ENCODE data around the gene CCDC148.

CCDC148 gene

GRCh38 chr2:158486150-158486969 is 29.8 kb upstream of the CCDC148 start:
- TF ChIP-seq CTCF (IDR thresholded peaks at IDR 0.05): no peak
- Histone ChIP-seq H3K9ac (no peak overlapping the region), H3K4me1 (peaks cover 11% of the 10 kb centered on the region), H3K4me2 (ENCODE audit: low read length) (no peak overlapping the region), H3K4me3 (ENCODE audit: low read depth, low read length) (no peak overlapping the region), H3K27ac (no peak overlapping the region), H3K79me2 (peaks cover 24% of the 10 kb centered on the region), H3K36me3 (ENCODE audit: control insufficient read depth, insufficient read depth, low read length) (no peaks in the 10 kb centered on the region), H3K27me3 (ENCODE audit: control insufficient read depth, insufficient read depth, low read length) (no peaks in the 10 kb centered on the region), H3K9me3 (ENCODE audit: control insufficient read depth, low read length) (no peaks in the 10 kb centered on the region), H2AFZ (no peak overlapping the region)

GRCh38 chr2:158484892-158485556 is 28.5 kb upstream of the CCDC148 start:
- Histone ChIP-seq H3K4me3 (ENCODE audit: low read depth, low read length) (no peak overlapping the region), H3K79me2 (peaks cover 18% of the 10 kb centered on the region), H3K27ac (no peak overlapping the region), H3K4me1 (peaks cover 11% of the 10 kb centered on the region), H3K9ac (no peak overlapping the region), H3K9me3 (ENCODE audit: control insufficient read depth, low read length) (no peaks in the 10 kb centered on the region), H3K4me2 (ENCODE audit: low read length) (no peak overlapping the region), H3K27me3 (ENCODE audit: control insufficient read depth, insufficient read depth, low read length) (no peaks in the 10 kb centered on the region), H2AFZ (no peak overlapping the region), H3K36me3 (ENCODE audit: control insufficient read depth, insufficient read depth, low read length) (no peaks in the 10 kb centered on the region)
- no peak for TF ChIP-seq CTCF (IDR thresholded peaks at IDR 0.05)

- Histone ChIP-seq H3K36me3 (ENCODE audit: control insufficient read depth, insufficient read depth, low read length) (no peaks in the 10 kb centered on the region), H3K9ac (no peak overlapping the region), H2AFZ (no peak overlapping the region), H3K4me3 (ENCODE audit: low read depth, low read length) (no peak overlapping the region), H3K4me1 (no peaks in the 10 kb centered on the region), H3K27me3 (ENCODE audit: control insufficient read depth, insufficient read depth, low read length) (no peaks in the 10 kb centered on the region), H3K79me2 (peaks cover 13% of the 10 kb centered on the region), H3K27ac (no peak overlapping the region), H3K9me3 (ENCODE audit: control insufficient read depth, low read length) (no peaks in the 10 kb centered on the region), H3K4me2 (ENCODE audit: low read length) (no peak overlapping the region)
- no peak for TF ChIP-seq CTCF (IDR thresholded peaks at IDR 0.05)
These were observed 26.0 kb upstream of the CCDC148 start for GRCh38 chr2:158482594-158482993.

- H3K36me3 ChIP-seq (ENCODE audit: control insufficient read depth, insufficient read depth, low read length): no peaks in the 10 kb centered on the region
- no peak overlapping the region for H3K9ac ChIP-seq
- no peak overlapping the region for H2AFZ ChIP-seq
- H3K27me3 ChIP-seq (ENCODE audit: control insufficient read depth, insufficient read depth, low read length): no peaks in the 10 kb centered on the region
- no peak overlapping the region for H3K4me2 ChIP-seq (ENCODE audit: low read length)
- no peaks in the 10 kb centered on the region for H3K4me1 ChIP-seq
- no peaks in the 10 kb centered on the region for H3K9me3 ChIP-seq (ENCODE audit: control insufficient read depth, low read length)
- peaks cover 8% of the 10 kb centered on the region for H3K79me2 ChIP-seq
- H3K4me3 ChIP-seq (ENCODE audit: low read depth, low read length): no peak overlapping the region
- no peak overlapping the region for H3K27ac ChIP-seq
- TF ChIP-seq CTCF (IDR thresholded peaks at IDR 0.05): no peak
These were observed 24.6 kb upstream of the CCDC148 start for GRCh38 chr2:158481116-158481515.

All from parathyroid adenoma (tissue), 2 donors.